NCI-H146 treated with DMSO at 0.1 percent for 48 hours (cell line): Measurements from ENCODE around the gene SHANK3.
A peak's percentile ranks its signal among the peaks of the same experiment; 100 is the strongest.
"Not testable (repeated sequence)": the region's sequence is repeated elsewhere in the genome, so short reads cannot be mapped to it uniquely, and the experiment has no call there.

Source experiments
- DNase-seq: peaks from one replicate; lab custom pipeline; 2025; ENCODE audit not compliant: unreplicated experiment; lab: John Stamatoyannopoulos, UW

The SHANK3 gene

DNA sequence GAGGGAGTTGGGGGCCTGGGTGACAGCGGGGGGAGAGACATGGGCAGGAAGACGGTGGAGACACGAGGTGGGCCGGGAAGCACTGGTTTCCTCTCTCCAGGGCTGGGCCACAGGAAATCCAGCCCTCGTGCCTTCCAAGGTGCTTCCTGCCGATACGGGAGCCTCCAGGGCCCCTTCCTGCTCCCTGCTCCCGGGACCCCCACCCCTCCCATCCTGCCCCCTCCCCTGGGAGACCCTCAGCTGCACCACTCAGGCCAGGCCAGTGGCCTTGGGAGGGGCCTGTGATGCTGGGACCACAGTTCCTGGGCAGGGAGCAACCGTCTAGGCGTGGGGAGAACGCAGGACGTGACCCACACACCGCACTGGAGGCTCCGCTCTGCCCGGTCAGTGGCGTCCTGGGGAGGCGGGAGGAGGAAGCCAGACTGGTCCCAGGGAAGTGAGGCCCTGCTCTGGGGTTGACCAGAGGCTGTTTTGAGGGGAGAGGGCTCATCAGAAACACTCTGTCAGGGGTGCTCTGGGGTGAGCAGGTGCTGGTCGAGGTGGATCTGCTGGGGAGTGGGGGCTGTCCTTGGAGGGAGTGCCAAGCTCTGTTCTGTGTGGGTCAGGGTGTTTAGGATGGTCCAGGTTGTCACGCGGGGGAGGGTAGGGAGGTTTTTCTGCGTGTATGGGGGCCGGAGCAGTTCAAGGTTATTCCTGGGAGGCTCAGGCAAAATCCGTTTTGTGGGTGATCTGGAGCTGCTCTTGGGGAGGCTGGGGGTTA is at the start of gene SHANK3:
Gene SHANK3 (plus strand): TSS at position 353 of the 760 bp plus-strand sequence.
- no peak for DNase-seq

DNA sequence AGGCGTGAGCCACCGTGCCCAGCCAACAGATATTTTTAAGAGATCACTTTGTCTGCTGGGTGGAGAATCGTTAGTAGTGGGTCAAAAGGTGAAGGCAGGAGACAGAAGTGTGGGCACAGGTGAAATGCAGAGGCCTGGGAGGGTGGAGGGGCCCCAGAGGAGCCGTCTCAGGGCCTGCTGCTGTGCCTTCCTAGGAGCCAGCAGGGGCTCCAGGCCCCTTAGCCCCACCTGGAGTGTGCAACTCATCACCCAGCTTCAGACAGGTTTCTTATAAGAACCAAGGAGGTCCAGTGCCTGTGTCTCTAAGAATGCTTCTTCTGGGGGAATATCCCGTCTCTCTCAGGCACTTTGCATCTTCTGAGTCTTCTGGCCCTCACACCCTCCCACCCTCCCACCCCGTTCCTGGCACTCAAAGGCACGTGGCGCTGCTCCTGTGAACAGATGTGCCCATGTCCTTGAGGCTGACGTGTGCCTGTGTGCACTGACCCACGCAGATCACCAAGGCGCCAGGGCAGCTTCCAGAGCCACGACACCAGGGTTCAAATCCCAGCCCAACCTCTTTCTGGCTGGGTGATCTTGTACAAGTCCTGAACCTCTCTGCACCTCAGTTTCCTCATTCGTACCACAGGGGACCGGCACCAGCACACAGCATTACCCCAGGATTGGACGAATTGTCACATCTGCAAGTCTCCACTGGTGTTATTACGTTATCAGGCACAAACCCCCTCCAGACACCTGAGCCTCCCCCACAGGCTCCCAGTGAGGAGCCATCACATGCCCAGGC is 48.1 kb upstream of the SHANK3 start:
- DNase-seq: no peak

DNA sequence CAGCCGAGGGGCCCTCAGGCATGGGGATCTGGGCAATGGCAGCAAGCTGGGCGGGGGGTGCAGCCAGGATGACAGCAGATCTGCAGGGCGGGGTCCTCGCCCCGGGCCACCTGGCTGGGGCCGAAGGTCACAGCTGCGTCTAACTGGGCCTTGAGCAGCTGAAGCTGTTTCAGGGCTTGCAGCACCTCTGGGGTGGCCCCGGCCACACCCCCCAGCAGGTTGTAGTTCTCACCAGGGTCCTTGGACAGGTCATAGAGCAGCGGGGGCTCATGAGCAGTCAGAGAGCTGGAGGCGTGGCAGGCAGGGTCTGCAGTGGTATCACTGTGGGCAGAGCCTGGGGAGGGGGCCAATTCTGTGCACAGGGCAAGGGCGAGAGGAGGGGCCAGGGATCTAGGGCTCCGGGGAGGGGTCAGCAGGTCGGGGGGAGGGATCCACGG is 47.5 kb upstream of the SHANK3 start:
- DNase-seq: no peak

DNA sequence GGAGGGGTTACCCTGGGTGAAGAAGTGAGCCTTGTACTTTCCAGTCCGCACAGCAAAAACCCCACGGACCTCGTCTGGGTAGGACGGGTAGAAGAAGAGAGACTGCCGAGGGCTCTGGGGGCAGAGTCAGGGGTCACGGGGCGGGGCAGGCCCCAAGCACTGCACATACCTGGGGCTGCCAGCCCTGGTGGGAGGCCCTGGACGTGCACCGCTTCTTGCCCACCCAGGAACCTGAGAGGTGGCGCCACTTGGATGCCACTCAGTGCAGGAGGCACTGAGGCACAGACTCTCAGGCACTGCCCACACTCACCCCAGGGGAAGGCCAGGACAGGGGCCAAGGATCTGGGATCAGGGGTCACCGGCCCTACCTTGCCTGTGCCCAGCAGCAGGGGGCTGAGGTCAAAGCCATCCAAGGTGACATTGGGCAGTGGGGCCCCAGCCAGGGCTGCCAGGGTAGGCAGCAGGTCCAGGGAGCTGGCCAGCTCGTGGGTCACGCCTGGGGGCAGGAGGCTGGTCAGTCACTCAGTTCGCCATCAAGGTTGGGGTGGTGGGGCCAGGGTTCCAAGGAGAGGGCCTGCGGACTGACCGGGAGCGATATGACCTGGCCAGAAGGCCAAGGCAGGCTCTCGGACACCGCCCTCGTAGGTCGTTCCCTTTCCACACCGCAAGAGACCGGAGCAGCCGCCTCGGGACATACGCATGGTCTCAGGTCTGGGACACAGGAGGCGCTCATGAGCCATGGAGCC is 46.9 kb upstream of the SHANK3 start:
- DNase-seq: no peak

DNA sequence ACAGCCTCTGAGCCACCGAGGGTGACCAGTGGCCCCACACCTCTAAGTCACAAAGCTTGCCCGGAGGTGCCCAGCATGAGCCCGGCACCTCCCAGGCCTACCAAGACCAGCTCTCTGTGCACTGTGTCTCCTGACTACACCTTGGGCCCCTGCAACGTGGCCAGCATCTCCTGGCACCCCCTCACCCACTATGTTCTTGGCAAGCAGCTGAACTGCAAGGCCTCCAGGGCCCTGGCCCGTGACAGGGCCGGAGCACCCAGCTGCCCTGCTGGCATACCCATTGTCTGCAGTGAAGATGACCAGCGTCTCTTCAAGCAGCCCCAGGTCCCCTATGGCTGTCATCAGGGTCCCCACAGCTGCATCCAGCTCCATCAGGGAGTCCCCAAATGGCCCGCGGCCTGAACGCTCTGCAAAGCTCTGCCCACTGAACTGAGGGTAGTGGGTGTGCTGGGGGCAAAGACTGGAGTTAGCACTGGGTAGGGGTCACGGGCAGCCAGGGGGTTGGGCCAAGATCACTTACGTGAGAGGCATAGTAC is 46.2 kb upstream of the SHANK3 start:
- no peak for DNase-seq

DNA sequence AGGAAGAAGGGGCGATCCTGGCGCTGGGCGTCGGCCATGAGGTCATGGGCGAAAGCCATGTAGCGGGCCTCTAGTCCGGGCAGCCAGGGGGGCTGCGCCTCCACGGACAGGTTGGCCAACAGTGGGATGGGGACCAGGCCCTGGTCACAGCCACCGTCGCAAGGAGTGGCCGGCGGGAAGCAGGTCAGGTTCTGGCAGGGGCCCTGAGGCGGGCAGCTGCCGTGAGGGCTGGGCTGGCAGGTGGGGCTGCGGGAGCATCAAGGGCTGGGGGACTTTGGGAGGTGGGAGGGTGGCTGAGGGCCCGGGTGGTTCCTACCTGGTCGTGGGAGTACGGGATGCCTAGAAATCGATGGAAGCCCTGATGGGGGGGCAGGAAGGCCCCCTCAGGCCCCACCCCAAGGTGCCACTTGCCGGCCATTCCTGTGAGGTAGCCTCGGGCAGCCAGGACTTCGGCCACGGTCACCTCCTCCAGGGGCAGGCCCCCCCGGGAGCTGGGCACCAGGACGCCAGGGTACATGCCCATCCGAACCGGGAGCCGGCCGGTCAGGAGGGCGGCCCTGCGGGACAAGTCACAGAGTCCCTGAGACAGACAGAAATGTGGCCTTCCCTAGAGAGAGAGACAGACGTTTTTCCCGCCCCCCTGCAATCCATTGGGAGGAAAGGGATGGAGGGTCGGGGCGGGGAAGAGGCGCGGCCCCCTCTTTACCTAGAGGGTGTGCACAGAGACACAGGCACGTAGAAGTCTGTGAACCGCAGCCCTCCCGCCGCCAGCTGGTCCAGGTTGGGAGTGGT is 45.6 kb upstream of the SHANK3 start:
- no peak for DNase-seq

DNA sequence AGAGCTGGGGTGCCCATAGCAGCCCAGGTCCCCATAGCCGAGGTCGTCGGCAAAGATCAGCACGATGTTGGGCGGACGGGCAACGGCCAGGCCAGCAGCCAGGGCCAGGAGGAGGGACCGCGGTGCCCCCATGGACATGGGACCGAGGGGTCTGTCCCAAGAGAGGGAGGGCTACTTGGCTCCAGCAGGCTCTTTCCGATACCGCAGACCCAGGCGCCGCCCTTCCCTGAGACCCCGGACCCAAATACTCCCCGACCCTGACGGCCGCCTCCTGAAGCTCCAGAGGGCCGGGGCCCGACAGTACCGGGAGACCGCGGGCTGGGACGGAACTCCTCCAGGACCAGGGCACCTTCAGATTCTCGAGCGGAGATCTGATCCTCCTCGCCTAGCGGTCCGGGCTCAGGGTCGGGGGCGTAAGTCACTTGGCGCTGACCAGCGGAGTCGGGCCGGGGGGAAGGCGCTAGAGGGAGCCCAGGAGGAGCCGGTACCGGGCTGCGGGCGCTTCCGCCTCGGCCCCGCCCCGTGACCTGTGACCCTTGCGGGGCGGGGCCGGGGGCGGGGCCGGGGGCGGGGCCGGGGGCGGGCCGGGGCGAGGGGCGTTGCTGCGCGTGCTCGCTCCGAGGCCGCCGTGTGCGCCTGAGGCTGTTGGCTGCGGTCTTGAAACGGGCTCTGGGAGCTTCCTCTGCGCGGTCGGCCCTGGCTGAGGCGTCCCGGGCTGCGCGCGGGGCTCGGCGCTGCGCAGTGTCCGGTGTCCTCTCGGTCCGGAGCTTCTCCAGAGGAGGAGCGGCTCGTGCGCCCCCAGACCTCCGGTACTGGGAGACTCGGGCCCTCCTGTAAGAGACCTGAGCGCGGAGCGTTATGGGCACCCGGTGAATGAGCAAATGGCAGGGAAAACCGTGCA is 44.7 kb upstream of the SHANK3 start, which contains the start of gene ARSA:
Gene ARSA (minus strand): TSS at position 511 of the 901 bp plus-strand sequence. CDS start 373 bp downstream, at position 138.
- DNase-seq: peak; percentile 40

DNA sequence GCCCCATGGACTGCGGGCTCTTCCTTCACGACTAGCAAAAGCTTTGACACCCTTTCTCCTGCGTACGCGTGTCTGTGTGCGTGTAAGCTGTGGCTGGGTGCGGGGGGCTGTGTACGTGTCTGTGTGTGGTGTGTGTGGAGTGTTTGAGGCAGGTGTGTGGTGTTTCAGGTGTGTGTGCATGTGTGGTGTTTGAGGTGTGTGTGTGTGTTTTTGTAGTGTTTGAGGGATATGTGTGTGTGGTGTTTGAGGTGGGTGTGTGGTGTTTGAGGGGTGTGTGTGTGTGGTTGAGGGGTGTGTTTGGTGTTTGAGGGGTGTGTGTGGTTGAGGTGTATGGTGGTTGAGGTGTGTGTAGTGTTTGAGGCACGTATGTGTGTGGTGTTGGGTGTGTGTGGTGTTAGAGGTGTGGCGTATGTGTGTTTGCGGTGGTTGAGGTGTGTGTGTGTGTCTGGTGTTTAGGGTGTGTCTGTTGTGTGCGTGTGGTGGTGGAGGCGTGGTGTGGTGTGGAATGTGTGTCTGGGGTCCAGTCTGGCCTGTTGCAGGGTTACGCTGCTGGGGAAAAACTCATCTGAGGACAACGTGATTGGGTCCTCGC is 44.0 kb upstream of the SHANK3 start:
- DNase-seq: no peak

DNA sequence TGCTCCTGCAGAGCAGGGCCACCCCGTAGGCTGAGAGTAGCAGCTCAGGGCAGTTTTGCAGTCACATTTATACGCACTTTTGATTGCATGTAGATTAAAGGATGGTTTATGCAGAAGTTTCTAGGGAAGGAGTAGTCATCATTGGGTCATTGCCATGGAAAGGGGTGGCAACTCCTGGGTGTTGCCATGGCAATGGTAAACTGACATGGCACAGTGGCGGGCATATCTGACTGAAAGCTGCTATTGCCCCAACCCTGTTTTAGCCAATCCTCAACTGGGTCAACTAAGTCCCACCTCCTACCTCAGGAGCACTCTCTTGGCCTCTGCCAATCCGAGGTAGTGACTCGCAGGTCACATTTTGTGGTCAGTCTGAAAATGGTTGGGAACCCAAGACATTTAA is 42.2 kb upstream of the SHANK3 start:
- DNase-seq: no peak

DNA sequence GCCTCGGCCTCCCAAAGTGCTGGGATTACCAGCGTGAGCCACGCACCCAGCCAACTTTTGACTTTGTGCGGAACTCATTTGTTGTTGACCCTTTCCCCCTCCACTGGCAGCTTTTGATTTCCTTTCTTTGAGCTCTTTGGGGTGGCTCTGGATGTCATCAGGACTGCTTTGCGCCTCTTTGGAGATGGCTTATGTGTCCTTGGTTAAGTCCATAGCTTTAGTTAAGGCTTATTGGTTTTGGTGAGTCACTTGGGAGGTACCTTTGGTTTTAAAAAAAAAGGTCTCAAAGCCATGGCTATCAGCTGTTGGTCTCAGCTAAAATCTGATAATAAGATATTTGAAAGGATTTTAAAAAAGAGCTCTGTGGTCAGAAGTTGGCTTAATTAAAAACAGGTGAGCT is 39.5 kb upstream of the SHANK3 start:
- no peak for DNase-seq

DNA sequence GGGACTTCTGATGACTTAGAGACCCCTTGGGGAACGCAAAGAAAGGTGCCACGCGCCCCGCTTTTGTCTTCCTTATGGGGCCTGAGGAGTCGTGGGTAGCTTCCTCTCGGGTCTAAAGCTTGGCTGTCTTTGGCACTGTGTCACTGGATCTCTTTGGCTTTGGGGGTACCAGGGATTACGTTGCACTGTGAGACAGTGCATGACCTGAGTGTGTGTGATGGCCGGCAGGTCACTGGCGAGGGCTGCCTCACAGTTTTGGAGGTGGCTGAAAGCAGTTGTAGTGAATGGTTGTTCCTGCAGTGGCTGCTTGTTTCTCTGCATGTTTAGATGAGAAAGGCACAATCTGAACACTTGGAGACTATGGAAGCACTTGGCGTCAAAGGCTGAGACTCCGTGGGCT is 38.9 kb upstream of the SHANK3 start:
- DNase-seq: no peak

DNA sequence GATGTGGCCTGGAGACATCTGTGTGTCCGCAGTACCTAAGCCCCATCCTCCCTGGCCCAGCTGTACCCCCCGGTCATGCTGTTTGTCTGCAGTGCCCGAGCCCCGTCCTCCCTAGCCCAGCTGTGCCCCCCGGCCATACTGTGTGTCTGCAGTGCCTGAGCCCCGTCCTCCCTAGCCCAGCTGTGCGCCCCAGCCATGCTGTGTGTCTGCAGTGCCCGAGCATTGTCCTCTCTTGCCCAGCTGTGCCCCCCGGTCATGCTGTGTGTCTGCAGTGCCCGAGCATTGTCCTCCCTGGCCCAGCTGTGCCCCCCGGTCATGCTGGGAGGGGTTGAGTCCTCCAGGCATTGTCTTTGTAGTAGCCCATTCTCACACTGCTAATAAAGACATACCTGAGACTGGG is 37.0 kb upstream of the SHANK3 start:
- no peak for DNase-seq

DNA sequence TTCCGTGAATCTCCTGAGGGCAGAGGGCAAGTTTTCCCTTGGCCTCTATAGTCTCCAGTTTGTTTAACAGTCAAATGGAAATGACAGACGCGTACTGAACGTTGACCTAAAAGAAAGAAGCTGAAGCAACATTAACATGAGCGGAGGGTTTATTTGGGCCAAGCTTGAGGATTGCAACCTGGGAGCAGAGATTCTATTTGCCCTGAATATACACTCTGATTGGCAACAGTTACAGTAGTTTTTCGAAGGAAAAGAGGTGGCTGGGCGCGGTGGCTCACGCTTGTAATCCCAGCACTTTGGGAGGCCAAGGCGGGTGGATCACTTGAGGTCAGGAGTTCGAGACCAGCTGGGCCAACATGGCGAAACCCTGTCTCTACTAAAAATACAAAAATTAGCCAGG is 32.3 kb upstream of the SHANK3 start:
- not testable (repeated sequence) for DNase-seq

DNA sequence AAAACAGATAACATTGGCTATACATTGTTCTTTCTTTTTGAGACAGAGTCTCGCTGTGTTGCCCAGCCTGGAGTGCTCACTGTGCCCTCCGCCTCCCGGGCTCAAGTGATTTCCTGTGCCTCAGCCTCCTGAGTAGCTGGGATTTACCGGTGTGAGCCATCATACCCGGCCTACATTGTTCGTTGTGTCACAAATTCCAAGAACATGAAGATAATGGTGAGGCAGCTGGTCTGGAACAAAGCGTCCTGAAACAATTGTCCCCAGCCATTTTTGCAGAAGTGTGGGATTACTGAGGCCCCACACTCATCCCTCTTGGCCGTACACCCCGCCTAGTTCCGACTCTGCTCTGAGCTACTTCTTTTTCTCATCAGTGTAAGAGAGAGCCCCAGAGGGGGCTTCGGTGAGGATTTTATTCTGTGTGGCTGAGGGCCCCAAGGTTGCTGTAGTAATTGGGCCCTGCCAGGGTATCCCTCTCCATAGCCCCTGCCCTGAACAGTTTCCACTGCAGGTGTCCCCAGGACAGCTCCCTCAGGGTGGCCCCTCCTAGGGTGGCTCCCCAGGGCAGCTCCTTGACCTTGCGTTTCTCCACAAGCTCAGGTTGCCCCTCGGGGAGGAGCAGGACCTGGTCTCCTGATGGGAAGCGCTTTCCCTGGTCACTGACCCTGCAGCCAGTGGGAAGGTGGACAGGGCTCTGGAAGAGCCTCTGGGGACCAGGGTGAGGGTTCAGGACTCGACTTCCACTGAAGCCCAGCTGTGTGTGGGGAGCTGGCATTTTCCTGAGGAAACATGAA is 31.6 kb upstream of the SHANK3 start:
- no peak for DNase-seq

DNA sequence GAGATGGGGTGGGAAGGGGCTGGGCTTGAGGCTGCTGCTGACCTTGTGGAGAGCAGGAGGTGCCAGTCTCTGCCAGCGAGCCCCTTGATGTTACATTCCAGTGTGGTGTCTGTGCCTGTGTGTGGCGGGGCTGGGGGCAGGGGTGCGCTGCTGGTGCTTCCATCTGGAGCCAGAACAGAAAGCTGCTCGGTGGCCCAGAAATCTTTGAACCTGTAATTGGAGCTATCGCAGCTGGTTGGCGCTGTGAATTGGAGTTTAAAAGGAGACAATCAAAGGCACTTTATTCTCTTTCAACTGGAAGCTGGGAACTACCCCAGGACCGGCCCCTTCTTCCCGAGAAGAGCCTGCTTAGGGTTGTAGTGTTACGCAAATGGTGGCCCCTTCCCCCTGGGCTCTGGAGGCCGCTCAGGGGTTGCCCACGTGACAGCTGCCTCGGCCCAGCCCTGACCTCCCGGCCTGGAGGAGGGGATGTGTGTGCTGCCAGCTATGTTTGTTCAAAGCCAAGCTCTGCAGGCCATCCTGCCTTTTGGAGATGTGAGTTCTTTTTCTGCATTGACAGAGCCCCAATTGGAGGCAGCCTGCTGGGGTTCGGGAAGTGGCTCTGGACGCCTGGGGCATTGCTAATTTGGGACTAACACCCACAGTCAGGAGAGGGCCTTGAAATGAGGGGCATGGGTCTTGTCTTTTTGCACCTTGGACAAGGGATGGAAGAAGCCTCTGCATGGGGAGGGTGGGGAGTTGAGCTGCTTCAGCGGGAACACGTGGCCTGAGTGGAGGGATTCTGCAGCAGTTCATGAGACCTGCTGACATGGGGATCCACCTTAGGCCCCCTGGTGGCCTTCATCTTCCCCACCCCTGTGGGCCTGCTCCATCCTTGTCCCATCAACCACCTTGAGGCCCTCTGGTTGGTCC is 30.7 kb upstream of the SHANK3 start:
- no peak for DNase-seq

DNA sequence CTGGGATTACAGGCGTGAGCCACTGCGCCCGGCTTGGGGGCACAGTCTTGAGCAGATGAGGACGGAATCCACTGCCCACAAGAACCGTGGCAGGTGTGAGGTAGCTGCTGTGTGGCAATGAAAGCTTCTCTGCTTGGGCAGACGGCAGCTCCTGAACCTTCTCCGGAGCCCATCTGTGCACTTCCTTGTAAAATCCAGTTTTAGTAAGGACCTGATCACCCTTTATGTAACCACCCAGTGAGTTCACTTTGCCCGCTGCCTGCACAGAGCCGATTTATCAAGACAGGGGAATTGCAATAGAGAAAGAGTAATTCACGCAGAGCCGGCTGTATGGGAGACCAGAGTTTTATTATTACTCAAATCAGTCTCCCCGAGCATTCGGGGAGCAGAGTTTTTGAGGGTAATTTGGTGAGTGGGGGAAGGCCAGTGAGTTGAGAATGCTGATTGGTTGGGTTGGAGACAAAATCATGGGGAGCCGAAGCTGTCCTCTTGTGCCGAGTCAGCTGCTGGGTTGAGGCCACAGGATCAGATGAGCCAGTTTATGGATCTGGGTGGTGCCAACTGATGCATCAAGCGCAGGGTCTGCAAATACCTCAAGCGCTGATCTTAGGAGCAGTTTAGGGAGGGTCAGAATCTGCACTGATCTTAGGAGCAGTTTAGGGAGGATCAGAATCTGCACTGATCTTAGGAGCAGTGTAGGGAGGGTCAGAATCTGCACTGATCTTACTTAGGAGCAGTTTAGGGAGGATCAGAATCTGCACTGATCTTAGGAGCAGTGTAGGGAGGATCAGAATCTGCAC is 29.4 kb upstream of the SHANK3 start:
- not testable (repeated sequence) for DNase-seq

DNA sequence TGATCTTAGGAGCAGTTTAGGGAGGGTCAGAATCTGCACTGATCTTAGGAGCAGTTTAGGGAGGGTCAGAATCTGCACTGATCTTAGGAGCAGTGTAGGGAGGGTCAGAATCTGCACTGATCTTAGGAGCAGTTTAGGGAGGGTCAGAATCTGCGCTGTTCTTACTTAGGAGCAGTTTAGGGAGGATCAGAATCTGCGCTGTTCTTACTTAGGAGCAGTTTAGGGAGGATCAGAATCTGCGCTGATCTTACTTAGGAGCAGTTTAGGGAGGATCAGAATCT is 28.9 kb upstream of the SHANK3 start:
- not testable (repeated sequence) for DNase-seq
